IPS-NIHi7 (cell line): ENCODE results near the gene PCBD2.
"Not testable (repeated sequence)": the region's sequence is repeated elsewhere in the genome, so short reads cannot be mapped to it uniquely, and the experiment has no call there.

Experiments
- DNase-seq: peaks from one replicate; pipeline ENCODE4 v3.0.0; 2012; ENCODE audit warnings: mixed read lengths; ENCODE audit errors: extremely low spot score

The PCBD2 gene

DNA sequence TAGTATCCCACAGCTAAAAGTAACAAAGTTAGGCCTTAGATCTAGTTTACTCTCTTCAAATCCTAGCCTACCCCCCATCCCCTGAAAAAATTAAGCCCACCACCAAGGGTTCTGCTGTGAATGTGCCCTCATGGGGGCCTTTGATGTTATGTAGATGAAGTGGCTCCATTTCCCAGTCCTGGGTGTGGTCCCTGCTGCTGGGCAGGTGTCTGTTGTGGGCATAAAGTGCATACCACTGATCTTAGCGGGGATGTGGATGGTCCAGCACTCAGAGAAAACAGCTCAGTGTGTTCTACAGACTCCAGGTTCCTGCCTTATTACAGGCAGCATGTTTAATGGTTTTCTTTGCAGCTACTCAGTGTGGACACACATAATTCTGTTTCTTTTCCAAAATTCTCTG lies 1.9 kb downstream of the PCBD2 start:
- no peak for DNase-seq

DNA sequence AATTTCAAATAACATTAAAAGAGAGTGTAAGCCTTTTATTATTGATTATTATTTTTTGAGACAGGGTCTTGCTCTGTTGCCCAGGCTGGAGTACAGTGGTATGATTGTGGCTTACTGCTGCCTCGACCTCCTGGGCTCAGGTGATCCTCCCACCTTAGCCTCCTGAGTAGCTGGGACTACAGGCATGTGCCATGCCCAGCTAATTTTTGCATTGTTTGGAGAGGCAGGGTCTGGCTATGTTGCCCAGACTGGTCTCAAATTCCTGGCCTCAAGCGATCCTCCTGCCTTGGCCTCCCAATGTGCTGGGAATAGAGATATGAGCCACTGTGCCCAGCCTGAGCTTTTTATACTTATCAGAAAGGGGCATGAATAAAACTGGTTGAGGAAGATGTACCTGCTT lies 5.8 kb downstream of the PCBD2 start:
- not testable (repeated sequence) for DNase-seq

DNA sequence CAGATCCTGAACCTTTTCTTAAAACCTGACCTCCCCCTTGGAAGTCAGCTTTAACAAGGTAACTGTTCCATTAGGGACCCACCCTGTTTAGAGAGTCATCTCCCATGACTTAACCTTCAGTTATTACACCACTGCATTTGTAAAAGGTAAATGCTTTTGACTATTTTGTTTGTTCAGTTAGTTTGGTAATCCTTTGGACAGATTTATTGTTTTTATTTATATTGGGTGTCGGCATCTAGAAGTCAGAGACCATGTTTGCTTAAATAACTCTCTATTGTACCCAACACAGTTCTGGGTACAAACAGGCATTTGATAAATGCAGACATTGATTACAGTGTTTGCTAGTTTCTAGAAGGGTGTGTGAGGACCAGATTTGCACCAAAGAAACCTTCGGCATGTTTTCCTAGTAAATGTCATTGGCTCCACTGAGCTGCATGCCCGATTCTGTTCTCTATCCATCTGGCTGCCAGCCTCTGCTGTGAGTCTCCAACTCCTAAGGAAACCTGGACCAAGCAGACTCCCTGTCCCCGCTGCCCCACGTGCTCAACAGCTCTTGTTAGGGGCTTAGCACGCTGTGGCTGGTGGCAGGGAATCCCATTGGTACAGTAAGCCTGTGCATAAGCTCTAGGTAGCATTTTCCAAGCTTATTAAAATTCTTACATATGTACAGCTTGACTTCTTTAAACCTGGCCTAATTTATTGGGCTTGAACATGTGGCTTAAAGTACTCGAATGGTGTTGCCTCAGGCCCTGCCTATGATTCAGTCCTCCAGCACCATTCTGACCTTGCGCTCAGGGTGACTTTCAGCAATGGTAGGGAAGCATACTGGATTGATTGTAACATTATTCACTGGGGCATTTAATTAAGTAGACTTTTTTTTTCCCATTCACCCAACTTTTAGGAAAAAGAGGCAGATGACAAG lies 6.6 kb downstream of the PCBD2 start:
- no peak for DNase-seq

DNA sequence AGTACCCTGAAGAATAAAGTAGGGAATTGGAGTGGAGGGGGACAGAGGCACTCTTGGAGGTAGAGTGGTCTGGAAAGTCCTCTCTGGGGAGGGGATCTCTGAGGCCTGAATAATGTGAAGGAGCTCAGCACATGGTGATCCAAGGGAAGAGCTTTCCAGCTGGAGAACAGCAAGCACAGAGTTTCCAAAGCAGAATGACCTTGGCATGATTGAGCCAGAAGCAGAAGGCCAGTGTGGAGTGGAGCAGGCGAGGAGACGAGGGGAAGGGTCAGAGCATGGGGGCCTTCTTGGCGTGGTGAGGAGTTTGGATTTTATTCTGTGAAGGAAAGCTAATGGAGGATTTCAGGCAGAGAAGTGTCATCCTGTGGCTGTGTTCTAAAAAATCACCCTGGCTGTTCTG lies 8.3 kb downstream of the PCBD2 start:
- DNase-seq: no peak

DNA sequence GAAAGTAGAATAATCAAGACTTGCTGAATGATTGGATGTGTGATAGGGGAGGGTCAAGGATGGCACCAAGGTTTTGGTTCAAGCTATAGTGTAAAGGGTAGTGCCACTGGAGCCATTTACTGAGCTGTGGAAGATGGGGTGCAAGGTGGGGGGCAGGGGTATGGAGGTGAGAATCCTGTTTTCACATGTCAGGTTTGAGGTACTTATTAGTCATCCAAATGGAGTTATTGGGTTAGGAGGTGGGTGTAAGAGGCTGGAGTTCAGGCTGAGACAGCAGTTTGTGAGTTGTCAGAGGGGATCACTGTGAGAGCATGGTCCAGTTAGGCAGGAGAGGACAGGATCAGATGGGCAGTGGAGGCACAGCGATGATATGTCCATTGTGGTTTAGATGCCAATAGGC lies 8.9 kb downstream of the PCBD2 start:
- DNase-seq: no peak

DNA sequence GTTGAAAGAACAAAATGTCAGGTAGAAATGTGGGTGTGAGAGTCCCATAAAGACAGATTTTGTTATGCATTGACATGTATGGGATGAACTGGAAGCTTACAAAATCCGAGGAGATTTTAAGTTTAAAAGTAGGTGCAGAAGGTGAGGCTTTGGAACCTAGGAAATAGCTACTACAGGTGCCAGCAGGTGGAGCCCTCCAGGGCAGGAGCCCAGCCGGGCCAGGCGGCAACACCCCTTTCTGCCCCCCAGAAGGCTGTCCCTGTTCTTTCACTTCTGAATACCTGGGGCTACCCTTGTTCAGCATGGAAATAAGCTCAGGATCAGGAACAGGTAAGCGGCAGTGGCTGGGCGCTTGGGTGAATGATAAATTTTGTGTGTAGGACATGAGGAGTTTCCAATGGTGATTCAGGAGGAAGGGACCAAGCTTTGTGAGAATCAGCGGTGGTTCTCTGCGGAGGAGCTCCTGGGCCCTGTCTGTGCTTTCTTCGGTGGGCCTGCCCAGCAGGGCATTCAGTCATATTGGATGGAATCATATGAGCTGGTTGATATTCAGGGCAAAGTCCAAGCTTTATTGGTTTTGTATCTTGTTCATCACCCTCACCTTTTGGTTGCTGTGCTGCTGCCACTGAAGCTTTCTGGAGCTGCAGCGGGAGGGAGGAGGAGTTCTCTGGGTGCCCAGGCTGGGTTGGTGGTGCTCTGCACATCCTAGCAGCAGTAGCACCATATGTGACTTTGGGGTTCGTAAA lies 12.3 kb downstream of the PCBD2 start:
- peak; percentile 65 for DNase-seq

DNA sequence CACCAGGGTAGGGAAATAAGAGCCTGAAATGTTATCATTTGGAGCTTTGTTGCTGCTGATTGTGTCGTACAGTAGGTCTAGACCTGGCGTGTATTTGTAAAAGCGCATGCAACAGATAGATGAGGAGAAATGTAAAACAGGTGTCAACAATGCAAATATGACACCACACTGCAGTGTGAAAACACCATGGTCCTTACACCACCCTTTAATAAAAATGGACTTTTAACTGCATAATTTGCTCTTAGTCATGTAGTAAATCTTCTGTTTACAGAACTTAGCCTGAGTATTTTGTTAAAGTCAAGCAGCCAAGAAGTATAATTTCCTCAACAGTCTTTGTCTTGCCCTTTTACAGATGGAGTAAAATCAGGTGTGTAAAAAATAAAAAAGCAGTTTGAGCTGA lies 13.9 kb downstream of the PCBD2 start:
- no peak for DNase-seq

DNA sequence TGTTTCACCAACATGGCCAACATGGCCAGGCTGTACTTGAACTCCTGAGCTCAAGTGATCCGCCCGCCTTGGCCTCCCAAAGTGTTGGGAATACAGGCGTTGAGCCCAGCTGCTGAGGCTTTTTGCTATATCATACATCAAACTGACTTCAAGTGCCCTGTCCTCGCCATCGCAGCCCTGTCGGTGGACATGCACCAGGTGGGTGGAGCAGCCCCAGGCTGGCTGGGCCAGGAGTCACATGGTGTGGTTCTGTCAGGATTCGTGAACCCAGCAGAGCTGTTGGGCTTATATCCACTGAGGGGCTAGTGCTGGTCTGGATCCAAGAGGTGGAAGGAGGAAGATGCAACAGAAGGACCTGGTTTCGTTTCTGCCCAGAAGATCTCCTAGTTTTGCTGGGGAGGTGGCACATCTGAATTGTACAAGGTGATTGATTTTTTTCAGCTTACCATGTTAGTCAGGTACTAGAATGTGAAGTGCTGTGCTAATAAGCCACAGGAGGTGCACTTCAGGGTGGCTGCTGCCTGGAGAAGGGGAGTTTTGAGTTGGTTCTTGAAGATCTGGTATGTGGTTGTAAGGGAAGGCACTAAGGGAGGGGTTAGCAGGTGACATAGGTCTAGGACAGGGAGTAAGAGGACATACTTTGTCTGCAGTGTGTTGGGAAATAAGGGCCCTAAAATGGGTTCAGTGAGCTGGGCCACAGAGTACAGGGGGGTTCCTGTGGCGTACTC lies 16.1 kb downstream of the PCBD2 start:
- no peak for DNase-seq

DNA sequence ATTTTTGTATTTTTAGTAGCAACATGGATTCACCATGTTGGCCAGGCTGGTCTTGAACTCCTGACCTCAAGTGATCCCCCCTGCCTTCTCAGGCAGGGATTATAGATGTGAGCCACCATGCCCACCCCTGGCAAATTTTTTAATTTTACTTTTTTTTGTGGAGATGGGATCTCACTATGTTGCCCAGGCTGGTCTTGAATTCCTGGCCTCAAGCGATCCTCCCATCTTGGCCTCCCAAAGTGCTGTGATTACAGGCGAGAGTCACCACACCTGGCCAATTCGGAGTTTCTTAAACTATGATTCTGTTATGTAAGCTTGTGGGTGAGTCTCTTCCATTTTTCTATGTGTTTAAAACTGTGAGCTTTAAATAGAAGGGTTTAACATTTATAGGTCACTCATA lies 27.6 kb downstream of the PCBD2 start:
- DNase-seq: no peak

DNA sequence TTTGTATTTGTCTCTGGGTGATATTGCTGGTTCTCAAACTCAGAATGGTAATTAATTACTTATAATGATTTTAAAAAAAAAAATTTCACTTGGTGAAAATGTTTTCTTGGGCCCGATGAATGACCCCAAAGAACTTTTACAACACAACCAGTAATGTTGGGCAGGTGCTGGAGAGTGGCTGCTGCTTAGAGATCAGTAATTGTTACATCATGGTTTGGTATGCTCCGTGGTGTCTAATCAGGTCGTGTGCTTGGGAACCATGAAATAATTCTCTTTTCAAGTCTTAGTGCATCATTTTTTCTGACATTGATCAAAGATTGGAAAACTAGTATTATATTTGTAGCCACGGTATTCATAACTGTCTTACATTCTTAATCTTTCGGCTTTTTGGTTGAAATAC lies 29.3 kb downstream of the PCBD2 start:
- no peak for DNase-seq

DNA sequence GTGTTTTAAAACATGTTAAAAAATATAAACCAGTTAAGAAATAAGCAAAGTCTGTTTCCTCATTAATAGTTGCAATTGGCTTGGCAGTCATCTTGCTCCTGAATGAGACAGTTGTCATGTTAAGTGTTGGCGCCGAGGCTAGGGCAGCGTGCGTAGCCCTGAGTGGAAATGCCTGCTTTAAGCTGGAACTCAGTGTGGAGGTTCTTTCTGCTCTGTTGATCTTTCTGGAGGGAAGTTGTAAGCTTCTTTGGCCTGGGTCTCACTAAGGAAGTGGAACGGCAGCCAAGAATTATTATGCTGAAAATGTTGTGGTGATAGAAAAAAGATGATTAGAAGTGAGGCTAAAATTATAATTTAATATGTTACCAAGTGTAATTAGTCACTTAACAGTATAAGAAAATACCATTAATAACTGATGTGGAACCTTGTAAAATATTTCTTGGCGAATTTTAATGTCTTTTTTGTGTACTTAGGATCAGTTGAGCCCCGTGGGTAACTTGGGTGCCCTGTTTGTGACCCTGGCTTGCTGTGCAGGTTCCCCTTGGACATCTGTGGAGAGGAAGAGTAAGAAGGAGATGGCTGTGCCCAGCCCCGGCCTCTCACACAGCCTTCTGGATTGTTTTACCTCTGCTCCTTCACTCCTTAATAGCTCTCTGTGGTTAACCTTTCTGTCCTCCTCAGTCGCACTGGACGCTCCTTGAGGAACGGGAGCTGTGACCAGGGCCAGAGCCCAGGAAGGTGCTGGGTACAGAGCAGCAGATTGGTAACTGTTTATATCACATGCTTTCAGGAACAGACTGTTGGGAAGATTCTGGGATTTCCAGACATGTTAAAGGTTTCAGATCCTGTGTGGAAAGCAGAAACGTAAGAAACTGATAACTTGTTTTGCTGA lies 31.0 kb downstream of the PCBD2 start:
- no peak for DNase-seq

DNA sequence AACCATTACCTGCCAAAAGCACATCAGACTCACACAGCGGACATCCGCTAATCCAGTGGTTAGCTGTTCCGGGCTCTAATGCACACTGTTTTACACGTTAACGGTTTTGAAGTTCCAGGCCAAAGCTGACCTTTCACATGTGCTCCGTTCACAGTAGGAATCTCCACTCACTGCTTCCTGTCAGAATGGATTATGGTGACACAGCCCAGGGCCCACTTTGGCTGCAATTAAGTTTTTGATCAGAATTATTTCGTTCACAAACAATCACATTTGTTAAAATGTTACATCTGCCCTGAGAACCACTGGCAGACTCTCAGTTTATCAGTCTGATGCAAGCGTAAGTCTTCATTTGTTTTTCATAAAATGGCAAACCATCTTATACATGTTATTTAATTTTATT lies 32.6 kb downstream of the PCBD2 start:
- no peak for DNase-seq

DNA sequence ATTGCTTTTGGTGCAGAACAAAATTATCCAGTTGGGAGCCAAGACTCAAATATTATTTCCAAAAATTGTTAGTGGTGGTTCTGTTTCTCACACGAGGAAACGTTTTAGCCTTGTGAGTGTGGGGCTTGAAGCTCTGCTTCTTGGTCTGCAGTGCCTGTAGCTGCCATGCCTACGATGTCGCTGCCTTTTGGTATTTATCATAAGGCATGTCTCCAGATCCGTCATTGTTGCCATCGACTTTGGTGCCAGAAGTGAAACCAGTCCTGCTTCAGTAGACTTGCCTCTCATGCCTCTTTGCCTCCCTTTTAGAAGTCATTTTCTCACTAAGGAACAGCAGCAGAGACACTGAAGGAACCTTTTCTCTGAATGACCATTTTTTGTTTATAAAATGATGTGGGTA lies 33.1 kb downstream of the PCBD2 start:
- no peak for DNase-seq

DNA sequence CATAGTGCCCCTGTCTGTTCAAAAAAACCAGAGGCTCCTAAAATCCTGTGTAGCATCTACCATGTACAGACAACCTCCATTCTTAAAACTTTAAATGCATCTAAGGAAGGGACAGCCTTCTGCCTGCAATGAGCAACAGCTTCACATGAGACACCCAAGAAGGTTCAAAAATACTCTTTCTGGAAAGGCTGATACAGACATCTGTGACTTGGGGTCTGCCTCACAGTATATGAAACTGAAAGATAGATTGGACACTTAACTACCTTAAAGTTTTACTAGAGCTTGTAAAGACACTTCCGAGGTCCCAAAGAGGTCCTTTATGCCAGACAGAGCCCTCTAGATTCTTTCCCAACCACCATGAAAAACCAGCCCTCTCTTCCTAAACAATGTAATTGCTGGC lies 34.6 kb downstream of the PCBD2 start:
- no peak for DNase-seq

DNA sequence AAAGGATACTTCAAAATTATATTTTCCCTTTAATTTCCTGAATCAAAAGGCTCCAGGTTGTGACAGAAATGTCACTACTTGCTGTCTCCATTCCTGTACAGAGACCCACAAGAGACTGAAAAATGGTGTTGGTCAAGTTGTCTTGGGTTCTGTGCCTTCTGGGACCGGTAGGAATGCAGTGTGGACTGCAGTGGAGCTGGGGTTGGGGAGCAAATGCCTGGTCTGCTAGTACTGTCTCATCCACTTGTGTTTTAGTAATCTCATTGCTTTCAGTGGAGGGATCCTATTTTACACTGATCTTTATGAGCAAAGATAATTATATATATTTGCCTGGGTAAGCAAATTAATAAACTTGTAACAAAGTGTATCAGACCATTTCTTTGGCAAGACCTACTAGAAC lies 38.6 kb downstream of the PCBD2 start:
- DNase-seq: no peak

DNA sequence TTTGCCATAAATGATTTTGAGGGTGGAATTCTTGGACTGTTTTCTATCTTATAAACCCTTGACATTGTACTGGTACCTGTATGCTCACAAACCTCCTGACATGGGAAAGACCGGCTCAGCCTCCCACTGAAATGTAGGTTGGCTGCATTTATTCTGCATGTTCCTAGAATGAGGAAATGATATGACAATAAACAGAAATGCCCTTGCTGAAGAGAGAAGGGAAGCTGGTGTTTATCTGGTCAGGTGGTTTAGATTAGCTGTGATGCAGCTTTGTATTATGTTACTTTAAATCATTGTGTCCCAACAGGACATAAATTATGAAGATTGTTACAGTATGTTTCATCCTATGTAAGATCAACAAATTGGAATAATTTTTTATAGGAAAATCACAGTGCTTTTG lies 39.7 kb downstream of the PCBD2 start:
- DNase-seq: no peak

DNA sequence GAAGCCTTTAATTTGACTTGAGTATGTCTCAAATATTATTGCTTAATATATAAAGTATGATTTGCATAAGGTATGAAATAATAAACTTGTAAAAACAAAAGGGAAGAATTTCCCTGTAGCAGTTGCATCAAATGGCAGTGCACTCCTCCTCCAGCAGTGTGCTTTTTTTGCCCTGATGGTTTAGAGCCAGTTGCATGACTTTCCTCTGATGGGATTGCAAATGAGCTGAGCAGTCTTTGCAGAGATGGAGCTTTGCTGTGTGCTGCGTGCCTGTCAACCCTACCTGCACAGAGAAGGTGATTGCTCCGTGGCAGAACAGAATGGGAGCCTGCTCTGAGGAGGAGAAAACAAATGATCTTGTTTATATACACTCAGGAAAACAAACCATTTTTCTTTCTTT lies 40.1 kb downstream of the PCBD2 start:
- no peak for DNase-seq

DNA sequence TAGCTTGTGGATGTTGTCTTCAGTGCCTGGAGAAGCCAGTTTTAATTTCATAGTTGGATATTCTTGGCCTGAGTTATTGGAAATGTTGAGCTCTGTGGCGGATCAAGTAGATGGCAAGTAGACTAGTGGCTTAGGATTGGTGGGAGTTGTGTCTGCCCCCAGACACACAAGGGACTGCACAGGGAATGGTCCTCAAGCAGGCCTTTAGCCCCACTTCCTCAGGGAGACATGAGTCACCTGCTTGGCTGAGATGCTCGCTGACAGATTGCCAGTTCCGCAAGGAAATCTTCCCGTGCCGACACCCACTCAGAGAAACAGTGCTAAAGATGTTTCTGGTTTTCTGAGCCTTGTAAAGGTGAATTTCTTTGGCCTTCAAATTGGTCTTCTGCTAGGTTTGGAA lies 44.0 kb downstream of the PCBD2 start:
- DNase-seq: no peak

DNA sequence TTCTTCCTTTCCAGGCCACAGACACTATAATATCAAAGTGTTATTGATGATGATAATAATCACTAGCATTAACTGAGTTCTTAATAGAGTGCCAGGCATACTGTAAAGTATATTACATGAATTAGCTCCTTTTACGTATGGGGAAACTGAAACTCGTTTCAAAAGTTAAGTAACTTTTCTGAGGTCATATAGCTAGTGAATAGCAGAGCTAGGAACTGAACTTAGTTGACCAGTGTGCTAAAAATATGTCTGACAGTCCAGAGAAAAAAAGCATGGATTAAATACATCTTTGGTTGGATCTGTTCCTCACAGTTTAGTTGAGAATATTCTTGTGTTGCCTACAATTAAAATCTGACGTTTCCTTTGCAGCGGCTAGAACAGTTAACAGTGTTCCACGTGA lies 44.4 kb downstream of the PCBD2 start:
- DNase-seq: no peak

DNA sequence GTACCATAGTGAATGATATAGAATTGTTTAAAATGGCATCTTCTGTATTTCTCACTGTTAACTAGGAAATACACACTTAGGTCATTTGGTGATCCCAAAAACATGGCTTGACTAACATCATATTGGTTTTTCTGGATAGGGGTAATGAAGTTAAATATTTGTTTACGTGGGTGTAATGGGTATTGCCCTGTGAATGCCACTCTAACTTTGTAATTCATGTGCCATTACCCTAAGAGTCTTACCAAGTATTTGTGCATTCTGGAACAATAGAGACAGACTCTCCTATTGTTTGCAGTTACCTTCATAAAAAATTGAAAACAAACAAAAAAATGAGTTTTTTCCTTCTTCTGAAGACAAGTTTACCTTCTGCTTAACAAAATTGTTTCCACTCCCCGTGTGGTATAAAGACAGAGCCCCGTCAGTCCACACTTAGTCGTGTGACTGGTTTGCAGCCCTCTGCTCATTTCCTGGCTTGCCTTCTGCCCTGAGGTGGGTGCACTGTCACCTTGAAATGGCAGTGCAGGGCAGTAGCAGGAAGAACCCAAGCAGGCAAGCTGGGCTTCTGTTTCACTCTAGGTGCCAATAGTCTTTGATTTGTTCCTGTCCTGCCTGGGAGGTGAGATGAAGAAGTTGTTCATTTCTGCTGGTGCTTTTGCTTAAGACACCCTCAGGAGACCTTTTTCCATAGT lies 53.1 kb downstream of the PCBD2 start:
- no peak for DNase-seq

DNA sequence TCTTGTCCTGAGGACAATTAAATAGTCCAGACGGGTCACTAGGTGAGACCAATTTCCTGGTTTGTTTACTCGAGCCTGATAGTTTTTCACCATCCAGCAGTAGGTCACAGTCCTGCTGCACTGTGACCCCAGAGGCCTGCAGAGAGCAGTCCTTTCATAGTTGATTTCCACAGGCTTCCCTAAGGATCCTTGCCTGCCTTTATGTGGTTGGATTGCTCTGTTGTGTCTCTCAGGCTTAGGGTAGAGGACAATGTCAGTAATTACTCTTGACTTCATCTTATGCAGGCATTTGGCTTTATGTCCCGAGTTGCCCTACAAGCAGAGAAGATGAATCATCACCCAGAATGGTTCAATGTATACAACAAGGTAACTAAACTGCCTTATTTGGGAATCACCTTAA lies 53.8 kb downstream of the PCBD2 start:
- DNase-seq: peak; percentile 65
